Smooth muscle cell (in vitro differentiated cells): ENCODE data around the gene PPP1R10. TPM values are rescaled to one million over a fixed set of nuclear protein-coding genes. Genes with fewer than 3 reads are reported as not detected.
"Not testable (repeated sequence)": the region's sequence is repeated elsewhere in the genome, so short reads cannot be mapped to it uniquely, and the experiment has no call there.

ENCODE experiments used
- DNase-seq: peaks from one replicate; lab custom pipeline; 2025; ENCODE audit not compliant: unreplicated experiment; lab: John Stamatoyannopoulos, UW
- H2AFZ ChIP-seq: fragments of 200-600 bp; sonication (generic); 2 replicates; pipeline ENCODE4 v1.6.0; 2016; ENCODE audit warnings: antibody characterized with exemption, low read depth, mild to moderate bottlenecking
- H3F3A ChIP-seq: fragments of 200-600 bp; sonication (generic); 2 replicates; pipeline ENCODE4 v1.6.0; 2017; ENCODE audit warnings: antibody characterized with exemption, low read depth
- H3K27ac ChIP-seq: fragments of 200-600 bp; sonication (generic); 2 replicates; pipeline ENCODE4 v1.5.1; 2016; ENCODE audit warnings: low read depth, mild to moderate bottlenecking
- H3K27me3 ChIP-seq: fragments of 200-600 bp; sonication (generic); 2 replicates; pipeline ENCODE4 v1.6.1; 2016; ENCODE audit warnings: low read depth, mild to moderate bottlenecking
- H3K36me3 ChIP-seq: fragments of 200-600 bp; sonication (generic); 2 replicates; pipeline ENCODE4 v1.5.1; 2016; ENCODE audit warnings: low read depth
- H3K4me1 ChIP-seq: fragments of 200-600 bp; sonication (generic); 2 replicates; pipeline ENCODE4 v1.5.1; 2016; ENCODE audit warnings: low read depth
- H3K4me2 ChIP-seq: fragments of 200-600 bp; sonication (generic); 2 replicates; pipeline ENCODE4 v1.6.0; 2016; ENCODE audit warnings: mild to moderate bottlenecking
- H3K4me3 ChIP-seq: fragments of 200-600 bp; sonication (generic); 2 replicates; pipeline ENCODE4 v1.5.1; 2016; ENCODE audit warnings: mild to moderate bottlenecking
- H3K79me2 ChIP-seq: fragments of 200-600 bp; sonication (generic); 2 replicates; pipeline ENCODE4 v1.6.0; 2016; ENCODE audit warnings: low read depth, mild to moderate bottlenecking
- H3K9ac ChIP-seq: fragments of 200-600 bp; sonication (generic); 2 replicates; pipeline ENCODE4 v1.6.0; 2016; ENCODE audit warnings: low read depth
- H3K9me3 ChIP-seq: fragments of 200-600 bp; sonication (generic); replicated peaks from 2 replicates; pipeline ENCODE4 v1.5.1; 2016; ENCODE audit warnings: low read depth
- H4K20me1 ChIP-seq: fragments of 200-600 bp; sonication (generic); 2 replicates; pipeline ENCODE4 v1.6.0; 2016; ENCODE audit warnings: low read depth
- WGBS: methylation state at CpG from one replicate; pipeline ENCODE4 v1.1.7; 2016; ENCODE audit warnings: low lambda C conversion rate; 5-methylcytosine and 5-hydroxymethylcytosine counted together
- polyA plus RNA-seq: library from polyadenylated mRNA; unstranded; fragments of >200 nt; fragmentation: Nextera tagmentation; extraction: Ambion mirVana; gene quantifications from 2 replicates; pipeline ENCODE4 v1.2.1, GENCODE V29; 2016
- total RNA-seq: library from RNA; depleted of rRNA; stranded (reverse); fragments of >200 nt; gene quantifications from 2 replicates; pipeline ENCODE4 v1.2.3, GENCODE V29; 2014
- TF ChIP-seq, protein P1 (sequence below): fragments of 200-600 bp; sonication (generic); IDR thresholded peaks from 2 replicates; pipeline ENCODE4 v1.5.1; 2017; ENCODE audit warnings: borderline replicate concordance, mild to moderate bottlenecking, antibody characterized with exemption; ENCODE audit not compliant: insufficient read depth, poor library complexity, severe bottlenecking

The PPP1R10 gene
- total and polyA plus RNA-seq, 2 experiments from 2014 or later = 36.1 to 65.1 TPM

- Histone ChIP-seq H3K27ac (peak overlapping the region; percentile 7), H4K20me1 (peaks cover 54% of the 10 kb centered on the region), H3K9ac (no peak overlapping the region), H3K36me3 (peaks cover 22% of the 10 kb centered on the region), H3K79me2 (no peaks in the 10 kb centered on the region), H2AFZ (no peak overlapping the region), H3K4me2 (no peak overlapping the region), H3K27me3 (no peaks in the 10 kb centered on the region), H3F3A (peaks cover 43% of the 10 kb centered on the region), H3K4me3 (no peak overlapping the region), H3K4me1 (no peaks in the 10 kb centered on the region), H3K9me3 (no peaks in the 10 kb centered on the region)
- 92% methylated on average over 13 of the region's 13 CpGs for whole genome bisulfite sequencing
- TF ChIP-seq, protein P1, sequence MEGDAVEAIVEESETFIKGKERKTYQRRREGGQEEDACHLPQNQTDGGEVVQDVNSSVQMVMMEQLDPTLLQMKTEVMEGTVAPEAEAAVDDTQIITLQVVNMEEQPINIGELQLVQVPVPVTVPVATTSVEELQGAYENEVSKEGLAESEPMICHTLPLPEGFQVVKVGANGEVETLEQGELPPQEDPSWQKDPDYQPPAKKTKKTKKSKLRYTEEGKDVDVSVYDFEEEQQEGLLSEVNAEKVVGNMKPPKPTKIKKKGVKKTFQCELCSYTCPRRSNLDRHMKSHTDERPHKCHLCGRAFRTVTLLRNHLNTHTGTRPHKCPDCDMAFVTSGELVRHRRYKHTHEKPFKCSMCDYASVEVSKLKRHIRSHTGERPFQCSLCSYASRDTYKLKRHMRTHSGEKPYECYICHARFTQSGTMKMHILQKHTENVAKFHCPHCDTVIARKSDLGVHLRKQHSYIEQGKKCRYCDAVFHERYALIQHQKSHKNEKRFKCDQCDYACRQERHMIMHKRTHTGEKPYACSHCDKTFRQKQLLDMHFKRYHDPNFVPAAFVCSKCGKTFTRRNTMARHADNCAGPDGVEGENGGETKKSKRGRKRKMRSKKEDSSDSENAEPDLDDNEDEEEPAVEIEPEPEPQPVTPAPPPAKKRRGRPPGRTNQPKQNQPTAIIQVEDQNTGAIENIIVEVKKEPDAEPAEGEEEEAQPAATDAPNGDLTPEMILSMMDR = no peak
- DNase-seq = no peak
Observed at GRCh38 chr6:30599625-30600324, 17.3 kb downstream of the PPP1R10 start.

- Histone ChIP-seq H3K9ac (no peak overlapping the region), H3K9me3 (no peaks in the 10 kb centered on the region), H3K79me2 (no peaks in the 10 kb centered on the region), H2AFZ (no peak overlapping the region), H3K36me3 (peaks cover 18% of the 10 kb centered on the region), H3K27ac (peak overlapping the region; percentile 7), H4K20me1 (peaks cover 47% of the 10 kb centered on the region), H3F3A (peaks cover 43% of the 10 kb centered on the region), H3K4me2 (no peak overlapping the region), H3K4me3 (no peak overlapping the region), H3K27me3 (no peaks in the 10 kb centered on the region), H3K4me1 (no peaks in the 10 kb centered on the region)
- DNase-seq = no peak
- TF ChIP-seq, protein P1 = no peak
- WGBS = 94% methylated on average over 12 of the region's 12 CpGs
Observed at GRCh38 chr6:30598912-30599624, 18.0 kb downstream of the PPP1R10 start.

DNA sequence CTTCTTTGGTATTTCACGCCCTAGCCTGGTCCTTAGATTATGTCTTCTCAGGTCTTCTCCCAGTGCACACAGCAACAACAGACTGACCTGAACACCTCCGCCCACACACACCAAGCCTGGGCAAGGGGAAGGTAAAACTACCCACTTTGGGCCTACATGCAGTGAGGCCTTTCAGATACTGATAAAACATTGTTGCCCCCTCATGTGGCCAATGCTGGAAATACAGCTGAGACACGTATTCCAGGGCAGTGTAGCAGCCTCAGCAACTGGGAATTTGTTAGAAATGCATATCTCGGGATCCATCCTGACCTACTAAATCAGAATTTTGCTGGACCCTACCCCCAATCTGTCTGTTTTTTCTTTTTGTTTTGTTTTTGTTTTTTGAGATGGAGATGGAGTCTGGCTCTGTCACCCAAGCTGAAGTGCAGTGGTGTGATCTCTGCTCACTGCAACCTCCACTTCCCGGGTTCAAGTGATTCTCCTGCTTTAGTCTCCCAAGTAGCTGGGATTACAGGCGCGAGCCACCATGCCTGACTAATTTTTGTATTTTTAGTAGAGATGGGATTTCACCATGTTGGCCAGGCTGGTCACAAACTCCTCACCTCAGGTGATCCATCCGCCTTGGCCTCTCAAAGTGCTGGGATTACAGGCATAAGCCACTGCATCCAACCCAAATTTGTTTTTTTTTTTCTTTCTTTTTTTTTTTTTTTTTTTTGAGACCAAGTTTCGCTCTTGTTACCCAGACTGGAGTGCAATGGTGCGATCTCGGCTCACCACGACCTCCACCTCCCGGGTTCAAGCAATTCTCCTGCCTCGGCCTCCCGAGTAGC, 19.5 kb downstream of the PPP1R10 start:
- not testable (repeated sequence) for H3K27me3 ChIP-seq, H3K9me3 ChIP-seq, DNase-seq, H3K4me3 ChIP-seq, H3K4me1 ChIP-seq, H2AFZ ChIP-seq, H3K27ac ChIP-seq, H3K36me3 ChIP-seq, H3K4me2 ChIP-seq, H3K9ac ChIP-seq, H3K79me2 ChIP-seq
- 76% methylated on average over 13 of the region's 15 CpGs for WGBS
- Histone ChIP-seq H3F3A (peaks cover 31% of the 10 kb centered on the region), H4K20me1 (peaks cover 32% of the 10 kb centered on the region)
- TF ChIP-seq, protein P1 = peak; percentile 57
